ENCODE data around the gene SERP2. TPM values are rescaled to one million over a fixed set of nuclear protein-coding genes. Genes with fewer than 3 reads are reported as not detected.

SERP2 gene
- total and polyA plus RNA-seq, 10 of the 15 experiments (the other 5 are each of a cell fraction or from before 2014, with no cell fraction given), result not detected

DNA sequence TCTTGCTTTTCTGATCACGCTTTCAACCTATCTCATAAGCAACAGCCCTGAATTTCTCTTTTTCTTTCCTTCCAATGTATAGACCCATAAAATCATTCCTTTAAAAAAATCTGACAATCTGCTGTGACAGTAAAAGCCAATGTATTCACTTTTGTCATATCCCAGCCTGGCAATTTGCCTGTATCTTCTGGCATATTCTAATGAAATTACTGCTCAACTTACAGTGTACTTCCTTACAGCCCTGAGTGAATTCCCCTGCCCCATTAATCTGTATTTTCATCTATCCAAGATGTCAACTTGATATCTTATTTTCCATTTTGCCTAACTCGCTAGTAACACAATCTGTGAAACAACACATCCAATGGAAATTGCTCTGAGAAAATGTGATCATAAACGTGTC lies 18.0 kb upstream of the SERP2 start:
- Histone ChIP-seq H3K4me2 (ENCODE audit: control insufficient read depth, insufficient read depth) (no peak overlapping the region), H3K9ac (ENCODE audit: control insufficient read depth, insufficient read depth, low read length) (no peak overlapping the region), H3K9me3 (replicated peaks; ENCODE audit: control insufficient read depth, insufficient read depth, low read length) (no peaks in the 10 kb centered on the region), H3K36me3 (ENCODE audit: control insufficient read depth in 2 of 2, insufficient read depth in 2 of 2, low read length in 1 of 2) (no peaks in the 10 kb centered on the region), H4K20me1 (ENCODE audit: control insufficient read depth, insufficient read depth) (no peaks in the 10 kb centered on the region), H3K27ac (ENCODE audit: control insufficient read depth, insufficient read depth) (no peak overlapping the region), H3K4me1 (ENCODE audit: control insufficient read depth, insufficient read depth, low read length) (no peaks in the 10 kb centered on the region), H3K27me3 (replicated peaks in 1 of 2; ENCODE audit: control insufficient read depth in 2 of 2, insufficient read depth in 2 of 2, low read length in 1 of 2) (no peaks in the 10 kb centered on the region), H3K4me3 (no peak overlapping the region), H2AFZ (ENCODE audit: control insufficient read depth, low read depth, low read length) (no peak overlapping the region), H3K79me2 (ENCODE audit: control insufficient read depth, insufficient read depth, low read length) (no peaks in the 10 kb centered on the region)
- in situ Hi-C loops (cut with MboI) (no loop called here), intact Hi-C loops (cut with micrococcal nuclease; ENCODE audit: unreplicated experiment) (no loop called here)
- ChIA-PET POLR2A (no interaction called here), SMC1A (ENCODE audit: uncharacterized antibody, unreplicated experiment) (no interaction called here), CTCF (interaction anchor here (0.8 kb wide), 1 partner anchor 8 kb away, joined by 3 read pairs; no protein-coding TSS in a partner anchor), RAD21 (ENCODE audit: unreplicated experiment) (no interaction called here)
- 13% methylated on average over 3 of the region's 3 CpGs for WGBS (ENCODE audit: insufficient coverage, insufficient replicate concordance, low lambda C conversion rate, missing lambda C conversion rate)
- no peak for TF ChIP-seq YBX1 (IDR thresholded peaks at IDR 0.05)
- no TSS peak for BruUV-seq (replicated peaks)
- ATAC-seq (no peak), FAIRE-seq (no peak), DNase-seq (ENCODE audit: low read depth, low spot score) (no peak)

DNA sequence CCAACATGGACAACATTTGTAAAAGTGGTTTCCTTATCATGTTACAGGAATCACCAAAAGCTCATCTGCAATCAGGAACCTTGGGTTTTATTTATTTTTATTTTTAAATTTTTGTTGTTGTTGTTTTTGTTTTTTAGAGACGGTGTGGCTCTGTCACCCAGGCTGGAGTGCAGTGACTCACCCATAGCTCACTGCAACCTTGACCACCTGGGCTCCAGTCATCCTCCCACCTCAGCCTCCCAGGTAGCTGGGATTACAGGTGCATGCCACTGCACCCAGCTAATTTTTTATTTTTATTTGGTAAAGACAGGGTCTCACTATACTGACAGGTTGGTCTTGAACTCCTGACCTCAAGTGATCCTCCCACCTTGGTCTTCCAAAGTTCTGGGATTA lies 13.6 kb upstream of the SERP2 start:
- no TSS peak for BruUV-seq (replicated peaks)
- Histone ChIP-seq H3K36me3 (ENCODE audit: control insufficient read depth in 2 of 2, insufficient read depth in 2 of 2, low read length in 1 of 2) (no peaks in the 10 kb centered on the region), H3K9ac (ENCODE audit: control insufficient read depth, insufficient read depth, low read length) (no peak overlapping the region), H3K27me3 (replicated peaks in 1 of 2; ENCODE audit: control insufficient read depth in 2 of 2, insufficient read depth in 2 of 2, low read length in 1 of 2) (no peaks in the 10 kb centered on the region), H3K4me2 (ENCODE audit: control insufficient read depth, insufficient read depth) (no peak overlapping the region), H3K4me1 (ENCODE audit: control insufficient read depth, insufficient read depth, low read length) (no peaks in the 10 kb centered on the region), H4K20me1 (ENCODE audit: control insufficient read depth, insufficient read depth) (no peaks in the 10 kb centered on the region), H3K27ac (ENCODE audit: control insufficient read depth, insufficient read depth) (no peak overlapping the region), H2AFZ (ENCODE audit: control insufficient read depth, low read depth, low read length) (no peak overlapping the region), H3K9me3 (replicated peaks; ENCODE audit: control insufficient read depth, insufficient read depth, low read length) (no peaks in the 10 kb centered on the region), H3K4me3 (no peak overlapping the region), H3K79me2 (ENCODE audit: control insufficient read depth, insufficient read depth, low read length) (no peaks in the 10 kb centered on the region)
- TF ChIP-seq, protein P1, sequence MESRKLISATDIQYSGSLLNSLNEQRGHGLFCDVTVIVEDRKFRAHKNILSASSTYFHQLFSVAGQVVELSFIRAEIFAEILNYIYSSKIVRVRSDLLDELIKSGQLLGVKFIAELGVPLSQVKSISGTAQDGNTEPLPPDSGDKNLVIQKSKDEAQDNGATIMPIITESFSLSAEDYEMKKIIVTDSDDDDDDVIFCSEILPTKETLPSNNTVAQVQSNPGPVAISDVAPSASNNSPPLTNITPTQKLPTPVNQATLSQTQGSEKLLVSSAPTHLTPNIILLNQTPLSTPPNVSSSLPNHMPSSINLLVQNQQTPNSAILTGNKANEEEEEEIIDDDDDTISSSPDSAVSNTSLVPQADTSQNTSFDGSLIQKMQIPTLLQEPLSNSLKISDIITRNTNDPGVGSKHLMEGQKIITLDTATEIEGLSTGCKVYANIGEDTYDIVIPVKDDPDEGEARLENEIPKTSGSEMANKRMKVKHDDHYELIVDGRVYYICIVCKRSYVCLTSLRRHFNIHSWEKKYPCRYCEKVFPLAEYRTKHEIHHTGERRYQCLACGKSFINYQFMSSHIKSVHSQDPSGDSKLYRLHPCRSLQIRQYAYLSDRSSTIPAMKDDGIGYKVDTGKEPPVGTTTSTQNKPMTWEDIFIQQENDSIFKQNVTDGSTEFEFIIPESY (IDR thresholded peaks at IDR 0.05), result no peak
- TF ChIP-seq SMAD1 (IDR thresholded peaks at IDR 0.05; ENCODE audit: low read depth, partially characterized antibody) (no peak), LARP7 (IDR thresholded peaks at IDR 0.05) (no peak), HCFC1 (IDR thresholded peaks at IDR 0.05; ENCODE audit: low read length) (no peak)
- ChIA-PET CTCF (no interaction called here), POLR2A (no interaction called here), RAD21 (ENCODE audit: unreplicated experiment) (no interaction called here), SMC1A (ENCODE audit: uncharacterized antibody, unreplicated experiment) (no interaction called here)
- intact Hi-C loops (cut with micrococcal nuclease; ENCODE audit: unreplicated experiment), result no loop called here
- ATAC-seq (no peak), FAIRE-seq (no peak), DNase-seq (ENCODE audit: low read depth, low spot score) (no peak)
- in situ Hi-C loops (cut with MboI), result no loop called here
- WGBS (ENCODE audit: insufficient coverage, insufficient replicate concordance, low lambda C conversion rate, missing lambda C conversion rate), result 50% methylated on average over 1 of the region's 1 CpG

Data from GM12878 (cell line).